Stimulated activated CD4-positive, alpha-beta T cell treated with anti-CD3 and anti-CD28 coated beads, Interleukin-15, amount 100 ng/mL, for 24 hours (primary cell): Measurements from ENCODE around the gene LGALS12.

Source experiments
- DNase-seq: peaks from one replicate; pipeline ENCODE4 v3.0.0-alpha.2; 2020

Gene LGALS12, protein sequence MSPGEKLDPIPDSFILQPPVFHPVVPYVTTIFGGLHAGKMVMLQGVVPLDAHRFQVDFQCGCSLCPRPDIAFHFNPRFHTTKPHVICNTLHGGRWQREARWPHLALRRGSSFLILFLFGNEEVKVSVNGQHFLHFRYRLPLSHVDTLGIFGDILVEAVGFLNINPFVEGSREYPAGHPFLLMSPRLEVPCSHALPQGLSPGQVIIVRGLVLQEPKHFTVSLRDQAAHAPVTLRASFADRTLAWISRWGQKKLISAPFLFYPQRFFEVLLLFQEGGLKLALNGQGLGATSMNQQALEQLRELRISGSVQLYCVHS

DNA sequence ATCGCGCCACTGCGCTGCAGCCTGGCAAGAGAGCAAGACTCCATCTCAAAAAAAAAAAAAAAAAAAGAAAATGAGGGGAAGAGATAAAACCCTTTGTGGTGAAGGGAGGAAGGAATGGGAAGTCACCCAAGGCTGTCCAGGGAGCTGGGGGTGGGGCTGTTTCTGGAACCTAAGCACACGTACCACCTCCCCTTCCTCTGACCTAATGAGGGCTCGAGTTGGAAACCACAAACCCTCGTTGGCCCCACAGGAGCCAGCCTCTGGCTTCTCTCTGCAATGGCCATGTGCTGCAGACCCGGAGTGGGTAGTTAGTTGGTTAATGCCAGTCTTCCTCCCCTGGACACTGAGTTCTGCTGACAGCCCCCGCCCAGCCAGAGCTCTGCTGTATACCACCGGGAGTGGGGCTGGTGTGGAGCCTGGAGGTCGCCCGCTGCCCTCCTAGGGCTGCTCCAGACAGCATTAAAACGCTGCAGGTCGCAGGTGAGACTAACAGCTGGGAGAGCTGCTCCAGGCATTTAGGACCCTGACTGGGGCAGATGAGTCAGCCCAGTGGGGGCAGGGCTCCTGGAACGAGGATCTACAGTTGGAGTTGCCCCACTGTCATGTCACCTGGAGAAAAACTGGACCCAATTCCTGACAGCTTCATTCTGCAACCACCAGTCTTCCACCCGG is at the start of gene LGALS12:
TSS of gene LGALS12 (plus strand) at position 228 of the 672 bp plus-strand sequence. CDS start at position 603, 375 bp downstream.
- no peak for DNase-seq

DNA sequence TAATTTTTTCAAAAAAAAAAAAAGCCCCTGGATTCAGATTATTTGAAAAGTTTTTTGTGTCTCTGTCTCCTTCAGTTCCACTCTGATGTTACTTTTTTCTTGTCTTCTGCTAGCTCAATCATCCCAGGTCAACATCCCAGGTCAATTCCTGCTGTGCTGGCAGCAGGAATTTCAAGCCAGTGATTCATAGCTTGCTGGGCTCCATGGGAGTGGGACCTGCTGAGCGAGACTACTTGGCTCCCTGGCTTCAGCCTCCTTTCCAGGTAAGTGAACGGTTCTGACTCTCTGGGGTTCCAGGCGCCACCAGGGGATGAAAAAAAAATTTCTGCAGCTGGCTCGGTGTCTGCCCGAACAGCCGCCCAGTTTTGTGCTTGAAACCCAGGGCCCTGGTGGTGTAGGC is 46.3 kb upstream of the LGALS12 start:
- DNase-seq: no peak

DNA sequence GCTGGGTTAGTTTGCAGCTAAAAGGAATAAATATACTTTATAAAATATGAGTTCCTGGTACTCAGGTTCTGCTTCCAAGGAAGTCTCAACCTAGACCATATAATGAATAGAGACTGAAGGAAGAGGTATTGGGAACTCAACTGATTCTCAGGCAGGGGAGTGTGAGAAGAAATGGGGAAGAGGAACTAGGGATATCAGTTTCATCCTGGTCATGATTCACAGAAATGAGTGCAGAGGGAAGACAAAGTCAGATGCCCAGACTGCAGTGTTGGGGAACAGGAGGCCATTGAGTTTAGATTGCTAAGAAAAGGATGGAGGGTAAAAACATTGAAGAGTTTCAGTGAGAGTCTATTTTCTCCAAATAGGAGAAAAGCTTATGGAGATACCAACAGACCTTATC is 43.7 kb upstream of the LGALS12 start:
- no peak for DNase-seq

DNA sequence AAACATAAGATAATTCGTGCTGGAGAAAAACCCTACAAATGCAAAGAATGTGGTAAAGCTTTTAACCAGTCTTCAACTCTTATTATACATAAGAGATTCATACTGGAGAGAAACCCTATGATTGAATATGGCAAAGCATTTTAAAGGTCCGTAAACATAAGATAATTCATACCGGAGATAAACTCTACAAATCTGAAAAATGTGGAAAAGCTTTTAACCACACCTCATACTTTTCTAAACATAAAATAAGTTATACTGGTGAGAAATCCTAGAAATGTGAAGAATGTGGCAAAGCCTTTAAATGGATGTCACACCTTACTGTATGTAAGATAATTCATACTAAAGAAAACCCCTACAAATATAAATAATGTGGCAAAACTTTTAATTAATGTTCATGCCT is 35.6 kb upstream of the LGALS12 start:
- DNase-seq: no peak

DNA sequence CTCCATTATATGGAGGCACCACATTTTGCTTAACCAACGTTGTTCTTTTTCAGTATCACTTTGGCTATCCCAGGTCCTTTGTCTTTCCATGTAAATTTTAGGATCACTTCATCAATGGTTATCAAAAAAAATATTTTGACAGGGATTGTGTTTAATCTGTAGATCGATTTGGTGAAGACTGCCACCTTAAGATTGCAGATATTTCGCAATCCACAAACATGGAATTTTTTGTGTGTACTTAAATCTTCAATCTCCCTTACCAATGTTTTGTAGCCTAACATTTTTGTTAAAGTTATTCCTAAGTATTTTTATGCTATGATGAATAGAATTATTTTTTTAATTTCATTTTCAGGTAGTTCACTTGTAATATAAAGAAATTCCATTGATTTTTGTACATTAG is 33.5 kb upstream of the LGALS12 start:
- DNase-seq: no peak

DNA sequence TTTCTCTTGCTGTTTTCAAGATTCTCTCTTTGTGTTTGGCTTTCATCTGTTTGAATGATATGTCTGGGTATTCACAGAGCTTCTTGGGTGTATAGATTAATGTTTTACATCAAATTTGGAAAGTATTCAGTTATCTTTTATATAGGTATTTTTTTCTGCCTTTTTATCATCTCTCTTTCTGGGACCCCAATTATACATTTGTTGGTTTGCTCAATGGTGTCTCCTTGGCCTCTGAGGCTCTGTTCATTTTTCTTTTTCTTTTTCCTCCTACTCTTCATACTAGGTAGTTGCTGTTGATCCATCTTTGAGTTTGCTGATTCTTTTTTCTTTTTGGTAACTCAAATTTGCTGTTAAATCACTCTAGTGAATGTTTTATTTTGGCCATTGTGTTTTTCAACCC is 29.3 kb upstream of the LGALS12 start:
- DNase-seq: no peak

DNA sequence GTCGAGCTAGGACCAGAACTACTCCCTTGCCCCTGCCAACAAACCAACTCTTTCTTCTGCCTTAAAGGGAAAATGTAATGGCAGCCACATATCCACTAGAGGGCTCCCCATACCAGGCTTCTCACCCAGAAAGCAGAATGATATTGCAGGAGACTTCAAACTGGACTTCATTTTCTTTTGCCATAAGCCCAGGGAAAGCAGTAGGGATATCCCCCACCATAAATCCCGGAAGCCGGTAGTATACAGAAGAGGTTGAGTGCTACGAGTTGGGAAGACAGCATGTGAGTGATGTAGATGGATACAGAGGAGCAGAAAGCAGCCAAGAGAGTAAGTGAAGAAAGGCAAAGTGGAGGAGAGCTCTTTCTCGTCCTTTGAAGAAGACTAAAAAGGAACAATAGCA is 27.0 kb upstream of the LGALS12 start:
- DNase-seq: peak; percentile 46

DNA sequence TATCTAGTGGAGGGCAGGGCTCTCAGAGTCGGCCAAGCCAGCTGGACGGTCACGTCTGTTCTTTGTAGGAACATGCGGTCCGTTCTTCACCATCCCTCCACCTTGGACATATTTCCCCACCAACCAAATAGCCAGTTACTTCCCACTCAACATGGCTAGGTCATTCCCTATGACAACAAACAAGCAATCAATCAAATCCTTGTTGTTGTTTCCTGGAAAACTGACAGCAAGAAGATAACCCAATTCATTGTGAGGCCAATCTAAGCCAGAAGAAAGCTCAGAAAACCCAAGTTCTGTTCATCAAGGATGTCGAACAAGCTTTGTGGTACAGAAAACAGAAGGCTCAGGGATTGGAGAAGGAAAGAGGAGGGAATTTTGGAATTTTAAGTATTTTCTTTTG is 25.8 kb upstream of the LGALS12 start:
- DNase-seq: no peak

DNA sequence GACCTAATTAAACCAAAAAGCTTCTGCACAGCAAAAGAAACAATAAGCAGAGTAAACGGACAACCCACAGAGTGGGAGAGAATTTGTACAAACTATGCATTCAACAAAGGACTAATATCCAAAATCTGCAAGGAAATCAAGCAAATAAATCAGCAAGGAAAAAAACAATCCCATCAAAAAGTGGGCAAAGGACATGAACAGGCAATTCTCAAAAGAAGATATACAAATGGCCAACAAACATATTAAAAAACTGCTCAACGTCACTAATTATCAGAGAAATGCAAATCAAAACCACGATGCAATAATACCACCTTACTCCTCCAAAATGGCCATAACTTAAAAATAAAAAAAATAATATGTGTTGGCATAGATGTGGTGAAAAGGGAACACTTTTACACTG is 20.1 kb upstream of the LGALS12 start:
- no peak for DNase-seq

DNA sequence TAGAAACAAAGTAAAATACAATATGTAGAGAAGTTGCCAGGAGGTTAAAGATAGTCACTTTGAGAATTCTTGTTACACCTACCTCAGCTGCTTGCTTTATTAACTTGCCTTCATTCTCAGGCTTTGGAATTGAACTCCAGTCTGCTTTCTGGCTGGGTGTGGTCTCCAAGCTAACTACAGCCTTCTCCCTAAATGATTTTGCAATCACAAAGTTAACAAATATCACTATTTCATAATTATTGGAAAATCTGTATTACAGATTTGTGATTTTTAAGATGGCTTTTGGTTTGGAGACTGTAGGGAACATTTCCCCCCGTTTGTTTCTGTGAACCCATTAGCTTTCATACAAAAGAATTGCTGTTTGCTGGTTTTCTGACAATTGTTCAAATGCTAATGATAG is 17.1 kb upstream of the LGALS12 start:
- no peak for DNase-seq

DNA sequence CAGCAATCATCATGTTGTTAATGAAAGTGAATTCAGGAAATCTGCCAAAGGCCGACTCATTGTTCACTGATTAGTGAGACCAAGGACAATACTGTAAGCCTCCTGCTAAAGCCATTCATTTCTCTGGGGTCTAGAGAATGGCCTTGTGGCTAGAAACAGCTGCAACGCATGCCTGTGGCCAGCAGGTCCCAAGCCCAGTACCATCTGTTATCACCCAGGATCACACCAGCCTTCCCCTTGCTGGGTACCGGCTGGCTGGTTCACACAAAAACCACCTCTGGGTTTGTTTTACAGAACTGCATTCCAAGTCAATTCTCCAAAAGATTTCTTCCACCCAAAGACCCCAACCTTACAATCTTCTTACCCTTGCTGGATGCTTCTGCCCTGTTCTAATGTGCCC is 16.0 kb upstream of the LGALS12 start:
- DNase-seq: no peak

DNA sequence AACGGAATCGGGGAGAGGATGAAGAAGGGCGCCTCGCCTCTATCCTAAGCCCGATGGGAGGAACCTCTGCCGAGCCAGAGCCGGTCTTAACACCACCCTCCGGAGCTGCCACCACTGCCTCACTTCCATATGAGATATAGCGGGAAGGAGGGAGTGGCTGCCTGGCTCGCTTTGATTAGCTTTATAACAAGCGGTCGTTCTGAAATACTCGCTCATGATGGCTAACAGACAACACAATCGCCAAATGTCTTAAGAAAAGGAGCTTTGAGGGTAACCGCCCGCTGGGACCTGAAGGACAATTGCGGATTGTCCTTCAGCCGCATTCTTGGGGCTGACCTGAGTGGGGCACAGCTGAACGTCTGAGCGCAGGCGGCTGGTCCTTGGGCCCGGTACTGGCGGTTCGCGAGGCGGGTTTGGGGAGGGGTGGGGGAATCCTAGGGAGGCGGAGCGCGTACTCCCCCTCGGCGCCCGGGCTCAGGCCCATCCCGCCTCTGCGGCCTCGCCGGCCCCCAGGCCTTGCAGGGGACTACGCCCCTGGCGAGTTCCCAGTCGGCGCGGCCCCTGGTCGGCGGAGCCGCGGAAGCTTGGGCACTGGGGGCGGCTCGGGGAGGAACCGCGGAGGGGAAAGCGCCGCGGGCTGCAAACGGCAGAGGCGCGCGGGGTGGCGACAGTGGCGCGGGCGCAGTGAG is 15.2 kb upstream of the LGALS12 start, which contains the start of gene PLAAT5:
TSS of gene PLAAT5 (minus strand) at position 617 of the 689 bp plus-strand sequence. CDS start at position 484, 133 bp downstream.
- DNase-seq: peak; percentile 42

DNA sequence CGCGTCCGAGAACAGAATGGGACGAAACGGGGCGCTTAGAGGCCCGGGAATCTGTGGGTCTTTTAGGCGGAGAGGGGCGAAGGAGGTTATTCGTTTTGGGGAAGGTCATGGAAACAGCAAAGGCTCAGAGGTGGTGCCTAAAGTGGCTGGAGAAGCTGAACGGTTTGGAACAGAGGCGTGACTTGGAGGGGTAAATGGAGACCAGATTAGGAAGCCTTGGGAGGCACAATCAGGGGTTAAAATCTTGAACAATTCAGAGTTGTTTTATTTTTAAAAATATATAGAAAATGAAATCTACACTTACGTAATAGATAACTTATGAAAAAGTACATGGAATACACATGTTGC is 14.7 kb upstream of the LGALS12 start:
- no peak for DNase-seq

DNA sequence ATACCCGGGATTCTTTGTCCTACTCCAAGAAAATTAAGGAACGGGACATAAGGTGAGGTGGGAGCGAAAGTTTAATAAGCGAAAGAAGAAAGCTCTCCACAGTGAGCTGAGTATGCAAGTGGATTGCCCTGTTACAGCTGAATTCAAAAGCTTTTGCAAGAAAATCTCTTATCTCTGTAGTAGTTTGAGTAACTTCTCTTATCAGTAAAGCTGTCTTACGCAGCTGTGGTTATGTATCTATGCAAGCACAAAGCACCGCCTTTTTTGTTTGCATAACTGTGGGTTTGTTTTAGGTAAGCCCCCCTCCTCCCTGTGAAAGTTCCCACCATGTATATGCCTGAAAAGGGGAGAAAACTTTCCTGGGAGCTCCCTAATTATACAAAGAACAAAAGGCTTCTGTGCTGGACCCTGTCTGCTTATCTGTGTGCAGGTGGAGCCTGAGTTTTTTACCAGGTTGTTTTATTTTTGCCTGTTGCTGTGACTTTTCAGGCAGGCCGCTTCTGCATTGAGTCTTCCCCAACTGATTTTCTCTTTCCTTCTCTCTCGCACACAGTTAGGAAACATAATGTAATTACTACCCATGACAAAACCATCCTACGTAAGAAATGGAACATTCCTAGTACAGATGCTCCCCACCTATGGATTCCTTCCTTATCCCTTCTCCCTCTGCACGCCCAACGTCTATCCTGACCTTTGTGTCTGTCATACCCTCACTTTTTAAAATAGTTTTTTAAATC is 14.1 kb upstream of the LGALS12 start:
- DNase-seq: no peak

DNA sequence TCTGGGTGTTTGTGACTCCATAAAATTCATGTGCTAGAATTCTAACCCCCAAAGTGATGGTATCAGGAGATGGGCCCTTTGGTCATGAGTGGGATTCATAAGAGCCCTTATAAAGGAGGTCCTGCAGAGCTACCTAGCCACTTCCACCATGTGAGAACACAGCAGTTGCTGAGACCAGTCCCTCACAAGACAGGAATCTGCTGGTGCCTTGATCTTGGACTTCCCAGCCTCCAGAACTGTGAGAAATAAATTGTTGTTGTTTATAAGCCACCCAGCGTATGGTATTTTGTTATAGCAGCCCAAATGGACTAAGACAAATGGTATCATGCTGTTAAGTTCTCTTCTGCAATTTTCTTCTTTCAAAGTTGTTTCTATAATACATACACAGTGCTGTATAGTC is 13.4 kb upstream of the LGALS12 start:
- no peak for DNase-seq

DNA sequence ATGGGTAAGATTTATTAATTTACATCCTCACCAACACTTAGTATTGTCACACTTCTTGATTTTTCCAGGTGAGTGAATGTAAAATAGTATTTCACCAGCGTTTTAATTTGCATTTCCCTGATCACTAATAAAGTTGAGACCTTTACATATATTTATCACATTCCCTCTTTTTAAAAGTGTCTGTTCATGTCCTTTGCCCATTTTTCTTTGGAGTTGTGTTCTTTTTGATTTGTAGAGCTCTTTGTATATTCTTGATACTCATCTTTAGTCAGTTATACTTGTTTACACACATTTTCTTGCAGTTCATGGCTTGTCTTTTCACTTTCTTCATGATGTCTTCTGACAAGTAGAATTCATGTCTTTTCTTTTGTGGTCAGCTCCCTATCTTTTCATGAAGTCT is 12.8 kb upstream of the LGALS12 start:
- no peak for DNase-seq

DNA sequence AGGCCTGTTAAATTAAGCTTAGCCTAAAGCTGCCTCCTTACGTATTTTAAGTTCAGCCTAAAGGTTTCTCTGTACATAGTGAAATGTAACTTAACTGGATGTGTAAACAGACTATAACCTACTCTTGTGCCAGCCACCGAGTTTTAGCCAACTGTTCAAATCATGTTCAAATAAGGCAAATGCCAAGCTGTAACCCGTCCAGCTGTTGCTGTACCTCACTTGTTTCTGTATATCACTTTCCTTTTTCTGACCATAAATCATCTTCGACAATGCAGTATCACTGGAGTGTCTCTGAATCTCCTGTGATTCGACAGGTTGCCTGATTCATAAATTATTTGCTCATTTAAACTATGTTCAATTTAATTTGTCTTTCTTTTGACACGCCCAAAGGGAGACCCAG is 10.9 kb upstream of the LGALS12 start:
- no peak for DNase-seq

DNA sequence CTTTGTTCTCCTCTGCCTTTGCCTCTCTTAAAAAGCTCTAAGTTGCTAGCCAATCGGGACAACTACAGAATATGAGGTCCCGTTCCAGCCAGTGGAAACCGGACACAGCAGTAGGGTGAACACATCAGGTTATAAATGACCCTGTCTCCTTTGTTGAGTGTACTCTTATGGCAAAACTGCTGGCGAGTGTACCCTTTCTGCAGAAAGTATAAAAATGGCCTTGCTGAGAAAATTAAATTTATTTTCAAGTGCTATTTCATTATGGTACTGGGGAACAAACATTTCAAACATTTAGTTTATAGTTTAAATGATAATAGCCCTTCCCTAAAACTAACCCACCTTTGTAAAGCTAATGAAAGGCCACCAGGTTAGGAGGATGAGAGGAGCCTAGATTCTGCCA is 6.0 kb upstream of the LGALS12 start:
- DNase-seq: no peak

DNA sequence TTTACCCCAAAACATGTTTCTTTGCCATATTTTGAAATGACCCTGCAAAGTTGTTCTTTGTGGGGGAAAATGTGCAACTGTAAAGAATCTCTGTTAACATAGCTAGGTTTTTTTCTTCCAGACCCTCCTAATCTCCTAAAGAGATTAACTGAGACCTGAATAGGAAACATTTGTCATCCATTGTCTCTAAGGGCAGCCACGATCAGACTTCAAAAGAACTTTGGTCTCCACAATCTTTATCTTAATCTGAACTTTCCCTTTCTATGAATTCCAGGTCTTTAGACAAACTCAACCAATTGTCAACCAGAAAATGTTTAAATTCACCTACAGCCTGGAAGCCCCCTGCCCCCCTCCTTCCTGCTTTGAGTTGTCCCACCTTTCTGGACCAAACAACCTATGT is 4.6 kb upstream of the LGALS12 start:
- DNase-seq: no peak

DNA sequence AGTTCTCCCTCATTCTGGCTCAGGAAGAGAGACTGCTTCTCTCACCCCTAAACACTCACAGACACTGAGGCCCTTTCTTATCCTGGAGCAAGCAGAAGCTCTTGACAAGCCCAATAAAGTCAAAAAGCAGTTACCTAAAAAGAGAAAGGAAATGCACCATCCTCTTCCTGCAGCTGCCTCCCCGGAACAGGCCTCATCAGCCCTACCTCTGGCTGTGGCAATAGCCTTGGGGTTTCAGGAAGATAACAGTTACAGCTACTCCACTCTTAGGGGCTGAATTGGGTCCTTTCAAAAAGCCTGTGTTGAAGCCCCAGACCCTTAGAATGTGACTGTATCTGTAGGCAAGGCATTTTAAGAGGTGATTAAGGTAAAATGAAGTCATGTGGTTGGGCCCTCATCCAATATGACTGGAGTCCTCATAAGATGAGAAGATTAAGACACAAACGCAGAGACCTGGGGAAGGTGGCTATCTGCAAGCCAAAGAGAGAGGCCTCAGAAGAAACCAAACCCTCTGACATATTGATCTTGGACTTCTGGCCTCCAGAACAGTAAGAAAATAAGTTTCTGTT is 3.5 kb upstream of the LGALS12 start:
- no peak for DNase-seq

DNA sequence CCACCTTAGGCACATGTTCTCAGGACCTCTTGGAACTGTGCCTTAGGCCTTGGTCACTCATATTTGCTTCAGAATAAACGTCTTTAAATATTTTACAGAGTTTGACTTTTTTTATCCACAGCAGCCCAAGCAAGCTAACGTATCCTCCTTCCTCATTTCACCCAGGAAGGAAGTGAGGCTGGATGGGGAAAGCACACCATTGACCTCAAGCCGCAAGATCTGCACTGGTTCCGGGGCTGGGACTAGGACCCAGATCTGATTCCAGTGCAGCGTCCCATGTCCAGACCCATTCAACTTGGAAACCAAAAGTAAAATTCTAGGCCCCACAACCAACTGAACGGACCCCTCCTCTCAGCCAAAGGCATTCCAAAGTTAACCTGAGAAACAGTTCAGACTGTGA is 2.4 kb upstream of the LGALS12 start:
- no peak for DNase-seq

DNA sequence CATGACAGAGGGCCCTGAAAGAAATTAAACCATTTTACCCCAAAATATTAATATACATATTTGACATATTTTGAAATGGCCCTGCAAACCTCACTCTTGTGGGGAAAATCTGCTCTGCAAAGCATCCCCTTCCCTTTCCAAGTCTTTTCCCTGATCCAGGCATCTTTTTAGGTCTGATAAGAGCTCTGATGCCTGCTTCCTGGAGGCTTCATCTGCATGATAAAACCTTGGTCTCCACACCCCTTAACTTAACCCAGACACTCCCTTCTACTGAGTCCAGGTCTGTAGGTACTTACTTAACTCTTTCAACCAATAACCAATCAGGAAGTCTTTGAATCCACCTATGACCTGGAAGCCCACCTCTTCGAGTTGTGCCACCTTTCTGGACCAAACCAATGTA is 1.8 kb upstream of the LGALS12 start:
- DNase-seq: no peak

DNA sequence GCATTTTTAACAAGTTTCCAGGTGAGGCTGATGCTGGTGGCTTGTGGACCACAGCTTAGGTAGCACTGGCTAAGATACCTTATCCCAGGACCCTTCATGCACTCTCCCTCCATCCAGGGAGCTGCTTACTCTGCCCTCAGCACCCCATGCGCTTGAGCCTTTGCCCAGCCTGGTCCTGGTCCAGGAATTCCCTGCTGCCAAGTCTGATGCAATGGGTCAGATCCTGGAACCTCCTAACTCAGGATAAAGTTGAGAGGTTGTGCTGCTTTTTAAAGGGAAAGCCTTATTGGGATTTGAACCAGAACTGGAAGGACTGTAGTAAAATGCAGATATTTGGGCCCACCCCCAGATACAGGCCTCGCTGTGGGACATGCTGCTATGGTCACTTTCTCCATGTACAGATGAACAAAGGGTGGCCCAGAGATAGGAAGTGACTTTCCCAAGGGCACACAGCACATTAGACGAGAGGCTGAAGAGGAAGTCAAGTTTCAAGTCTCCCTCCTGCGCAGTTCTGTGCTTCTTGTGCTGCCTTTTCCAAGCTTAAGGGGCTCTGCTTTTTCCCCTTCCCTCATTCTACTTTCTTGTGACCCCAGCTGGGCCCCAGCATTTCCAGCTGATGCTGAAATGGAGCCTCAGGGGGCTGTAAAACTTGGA is 824 bp upstream of the LGALS12 start:
- DNase-seq: no peak
